HepG2 (cell line): ENCODE data around the gene TTC28. TPM values are rescaled to one million over a fixed set of nuclear protein-coding genes. Genes with fewer than 3 reads are reported as not detected.

Source experiments
- ATAC-seq: fragments of 200-7000 bp; cut with Tn5 transposase; 3 replicates; pipeline ENCODE4 v1.9.1; 2020; ENCODE audit warnings: mild to moderate bottlenecking, moderate library complexity
- BruUV-seq: library from RNA; stranded (reverse); fragments of 400-500 nt; replicated peaks from 2 replicates; lab custom pipeline; 2021; lab: Mats Ljungman, UMichigan
- CTCF ChIA-PET: fragments of 300-600 bp; formaldehyde crosslinking; extraction: SDS; loops from one replicate; lab custom pipeline; 2021; ENCODE audit warnings: low total read pairs, inconsistent platforms, low intra/inter-chr PET ratio; lab: Yijun Ruan, JAX
- POLR2A ChIA-PET: fragments of 350-600 bp; sonication (Branson Sonifier 250); formaldehyde crosslinking; loops from one replicate; lab custom pipeline; 2020; ENCODE audit warnings: antibody characterized with exemption, inconsistent platforms; lab: Yijun Ruan, JAX
- DNase-seq: peaks from one replicate; pipeline ENCODE4 v3.0.0-alpha.2; 2015; ENCODE audit warnings: low spot score
- FAIRE-seq: peaks from 3 replicates; lab custom pipeline; 2011; peaks lifted over from hg19 to GRCh38; lab: Jason Lieb, UNC
- H2AFZ ChIP-seq: one replicate; pipeline ENCODE4 v1.6.1; 2011; ENCODE audit warnings: low read length, inconsistent platforms
- H3K27ac ChIP-seq: fragments of 300-600 bp; 3 replicates; pipeline ENCODE4 v1.8.0; 2011; ENCODE audit warnings: mixed run types, mild to moderate bottlenecking, mixed read lengths, low read length, inconsistent platforms; ENCODE audit not compliant: insufficient read depth; ENCODE audit errors: extremely low read length
- H3K27me3 ChIP-seq, 2 experiments: fragments of 200-600 bp in 1 of 2; 2 replicates in 1 of 2; 3 replicates in 1 of 2; pipeline versions ENCODE4 v1.6.0 to v1.8.0; 2011; ENCODE audit warnings: low read length in 2 of 2, mild to moderate bottlenecking in 2 of 2, moderate library complexity in 2 of 2, inconsistent platforms in 1 of 2; ENCODE audit not compliant: insufficient read depth in 2 of 2, control insufficient read depth in 1 of 2
- H3K36me3 ChIP-seq, 2 experiments: fragments of 200-600 bp in 1 of 2; replicated peaks in 1 of 2; 2 replicates in 1 of 2; 3 replicates in 1 of 2; pipeline versions ENCODE4 v1.5.1 to v1.8.0; 2011; ENCODE audit warnings: low read length in 2 of 2, inconsistent platforms in 1 of 2; ENCODE audit not compliant: insufficient read depth in 2 of 2, control insufficient read depth in 1 of 2
- H3K4me1 ChIP-seq: 2 replicates; pipeline ENCODE4 v1.5.1; 2012; ENCODE audit warnings: low read length, inconsistent platforms; ENCODE audit not compliant: insufficient read depth
- H3K4me2 ChIP-seq: 2 replicates; pipeline ENCODE4 v1.6.0; 2011; ENCODE audit warnings: low read depth, low read length, inconsistent platforms
- H3K4me3 ChIP-seq, 3 experiments: fragments of 200-600 bp in 1 of 3; sonication (generic), shearing (Covaris generic) in 1 of 3; replicated peaks in 1 of 3; 2 replicates each; pipeline ENCODE4 v1.5.1; 2011 to 2016; ENCODE audit warnings: low read length in 3 of 3, inconsistent platforms in 2 of 3, low read depth in 2 of 3, mild to moderate bottlenecking in 2 of 3, control low read depth in 1 of 3, mixed read lengths in 1 of 3; ENCODE audit not compliant: insufficient read depth in 1 of 3
- H3K79me2 ChIP-seq: one replicate; pipeline ENCODE4 v1.6.1; 2011; ENCODE audit warnings: low read length, inconsistent platforms; ENCODE audit not compliant: insufficient read depth
- H3K9ac ChIP-seq: 2 replicates; pipeline ENCODE4 v1.6.0; 2011; ENCODE audit warnings: mild to moderate bottlenecking, low read depth, low read length, inconsistent platforms; ENCODE audit not compliant: insufficient read depth
- H3K9me3 ChIP-seq: 2 replicates; pipeline ENCODE4 v1.5.1; 2012; ENCODE audit warnings: mild to moderate bottlenecking, low read length
- H4K20me1 ChIP-seq: 2 replicates; pipeline ENCODE4 v1.6.0; 2011; ENCODE audit warnings: inconsistent platforms, mild to moderate bottlenecking, low read length, moderate library complexity; ENCODE audit not compliant: insufficient read depth
- ARID5B ChIP-seq: IDR thresholded peaks from 2 replicates; pipeline ENCODE4 v1.4.0; 2020; ENCODE audit warnings: mild to moderate bottlenecking, missing genetic modification reagents
- CCDC6 ChIP-seq: sonication (generic); formaldehyde crosslinking; IDR thresholded peaks from 2 replicates; pipeline ENCODE4 v1.8.1; 2022; ENCODE audit warnings: mild to moderate bottlenecking, missing genetic modification reagents, moderate library complexity
- CHD2 ChIP-seq: IDR thresholded peaks from 2 replicates; pipeline ENCODE4 v1.6.1; 2011; ENCODE audit warnings: low read depth, low read length, improper control_type of control experiment
- CTCF ChIP-seq: sonication (generic); formaldehyde crosslinking; IDR thresholded peaks from 2 replicates; pipeline ENCODE4 v1.5.0; 2020; ENCODE audit warnings: mild to moderate bottlenecking, missing genetic modification reagents, moderate library complexity
- ELK4 ChIP-seq: sonication (generic); formaldehyde crosslinking; IDR thresholded peaks from 2 replicates; pipeline ENCODE4 v1.9.0; 2021; ENCODE audit warnings: missing genetic modification reagents, borderline replicate concordance
- ESRRA ChIP-seq: sonication (generic); formaldehyde crosslinking; IDR thresholded peaks from 2 replicates; pipeline ENCODE4 v1.5.1; 2020; ENCODE audit warnings: mild to moderate bottlenecking, low read depth, missing genetic modification reagents
- HBP1 ChIP-seq: IDR thresholded peaks from 2 replicates; pipeline ENCODE4 v1.6.1; 2016; ENCODE audit warnings: low read depth, control low read depth
- MED13 ChIP-seq: sonication (generic); formaldehyde crosslinking; IDR thresholded peaks from 2 replicates; pipeline ENCODE4 v1.5.0; 2020; ENCODE audit warnings: missing genetic modification reagents
- NFE2 ChIP-seq: sonication (generic); formaldehyde crosslinking; IDR thresholded peaks from 2 replicates; pipeline ENCODE4 v1.4.0; 2020; ENCODE audit warnings: missing genetic modification reagents
- NFE2L2 ChIP-seq: fragments of 150-350 bp; IDR thresholded peaks from 2 replicates; pipeline ENCODE4 v1.6.1; 2014; ENCODE audit warnings: low read length
- RAD21 ChIP-seq: fragments of 450-650 bp; formaldehyde crosslinking; IDR thresholded peaks from 2 replicates; pipeline ENCODE4 v1.5.0; 2020; ENCODE audit warnings: mild to moderate bottlenecking
- SETDB1 ChIP-seq: sonication (generic); formaldehyde crosslinking; IDR thresholded peaks from 2 replicates; pipeline ENCODE4 v1.5.1; 2020; ENCODE audit warnings: missing genetic modification reagents, mild to moderate bottlenecking, borderline replicate concordance
- SMC3 ChIP-seq: IDR thresholded peaks from 2 replicates; pipeline ENCODE4 v1.6.1; 2011; ENCODE audit warnings: low read length, improper control_type of control experiment
- STAG1 ChIP-seq: sonication (generic); formaldehyde crosslinking; IDR thresholded peaks from 2 replicates; pipeline ENCODE4 v1.4.0; 2020; ENCODE audit warnings: missing genetic modification reagents
- ZFP1 ChIP-seq: IDR thresholded peaks from 2 replicates; pipeline ENCODE4 v1.6.1; 2016
- WGBS: methylation state at CpG from one replicate; pipeline ENCODE4 v1.1.6; 2017; ENCODE audit warnings: low lambda C conversion rate; 5-methylcytosine and 5-hydroxymethylcytosine counted together
- in situ Hi-C: cut with HindIII; loops from 2 replicates; pipeline ENCODE4 v1.10.0; 2017; ENCODE audit warnings: low pct_unique_long_range_greater_than_20kb; ENCODE audit not compliant: extremely low pct_ligation_motif_present
- intact Hi-C: fragments of 100-400 bp; cut with micrococcal nuclease; formaldehyde crosslinking; loops from one replicate; pipeline ENCODE4 v1.10.0; 2022; ENCODE audit not compliant: unreplicated experiment
- polyA plus RNA-seq, 8 experiments: library from polyadenylated mRNA; depleted of rRNA in 3 of 8; stranded (reverse) in 7 of 8; unstranded in 1 of 8; fragments of >200 nt; fragmentation: Illumina TruSeq in 4 of 8; extraction: Trizol in 4 of 8; gene quantifications; 2 replicates each; pipeline versions ENCODE4 v1.2.1 to v1.2.3, GENCODE V29; 2011 to 2016; ENCODE audit warnings: low read depth in 4 of 8, missing spikeins in 1 of 8, mixed read lengths in 1 of 8; ENCODE audit not compliant: insufficient read depth in 1 of 8
- total RNA-seq, 5 experiments: library from RNA; depleted of rRNA; stranded (reverse); fragments of >200 nt; fragmentation: Illumina TruSeq; extraction: Trizol; gene quantifications; 2 replicates each; pipeline ENCODE4 v1.2.3, GENCODE V29; 2016; ENCODE audit warnings: low read depth in 1 of 5

Gene TTC28
- total and polyA plus RNA-seq, 2 of the 13 experiments (the other 11 are each of a cell fraction or from before 2014, with no cell fraction given): 4.2 to 13.1 TPM

GRCh38 chr22:28052825-28053269, 626.8 kb downstream of the TTC28 start (continued):
- TF ChIP-seq ELK4 (CRISPR knock-in tag): no peak
- TF ChIP-seq, all 625 proteins: peak for 0

- no peaks in the 10 kb centered on the region for H3K27me3 ChIP-seq
- BruUV-seq: no TSS peak
- TF ChIP-seq HBP1 (CRISPR knock-in tag) (no peak), CCDC6 (CRISPR knock-in tag) (no peak), SETDB1 (no peak), STAG1 (peak; percentile 88), ZFP1 (CRISPR knock-in tag) (0 out of 2 replicates have a peak, but pooled peaks have one; percentile 35), NFE2L2 (0 out of 2 replicates have a peak, but pooled peaks have one; percentile 3), CTCF (peak; percentile 80), CHD2 (no peak), SMC3 (peak; percentile 82), ARID5B (CRISPR knock-in tag) (0 out of 2 replicates have a peak, but pooled peaks have one; percentile 10), RAD21 (peak; percentile 64), ESRRA (no peak), MED13 (CRISPR knock-in tag) (no peak), NFE2 (no peak)
- FAIRE-seq: peak; percentile 60
- H3K4me2 ChIP-seq: no peak overlapping the region
- ChIA-PET CTCF (interaction anchor here (0.7 to 3.7 kb wide), 3 partner anchors 390 to 545 kb away, joined by 3 to 31 read pairs (median 6); no protein-coding TSS in a partner anchor), POLR2A (no interaction called here)
- H4K20me1 ChIP-seq: no peaks in the 10 kb centered on the region
- ATAC-seq: peak; percentile 77
- H3K36me3 ChIP-seq: no peaks in the 10 kb centered on the region
- H3K27ac ChIP-seq: no peak overlapping the region
- H3K9me3 ChIP-seq: no peaks in the 10 kb centered on the region
- H3K9ac ChIP-seq: no peak overlapping the region
- H2AFZ ChIP-seq: no peak overlapping the region
- no peak overlapping the region for H3K4me3 ChIP-seq
- H3K4me1 ChIP-seq: peaks cover 7% of the 10 kb centered on the region
- WGBS: 44% methylated on average over 5 of the region's 5 CpGs
- in situ Hi-C loops: loop anchor here (5.0 kb wide), 2 partner anchors 390 to 540 kb away; no protein-coding TSS in a partner anchor
- DNase-seq: peak; percentile 43
- no peaks in the 10 kb centered on the region for H3K79me2 ChIP-seq
- intact Hi-C loops: loop anchor here (1.0 kb wide), 3 partner anchors 61 to 542 kb away; no protein-coding TSS in a partner anchor
Measured at GRCh38 chr22:28051787-28052356, 627.8 kb downstream of the TTC28 start.
